HG02759 (cell line): ENCODE results near the gene CYP4A22.
"Not testable (repeated sequence)": the region's sequence is repeated elsewhere in the genome, so short reads cannot be mapped to it uniquely, and the experiment has no call there.

Experiments used
- ATAC-seq: cut with Tn5 transposase; IDR thresholded peaks from one replicate; pipeline ENCODE4 v1.9.1; 2021; ENCODE audit warnings: mild to moderate bottlenecking, moderate library complexity; ENCODE audit not compliant: unreplicated experiment

CYP4A22 gene

GRCh38 chr1:47137198-47137597 is at the start of gene CYP4A22:
Gene CYP4A22, plus strand, starts transcription at chr1:47137441. Its CDS starts 45 bp downstream, at chr1:47137486.
- ATAC-seq, result no peak

GRCh38 chr1:47089356-47089755 is 47.9 kb upstream of the CYP4A22 start:
- not testable (repeated sequence) for ATAC-seq

GRCh38 chr1:47091476-47091875 is 45.8 kb upstream of the CYP4A22 start:
- not testable (repeated sequence) for ATAC-seq

GRCh38 chr1:47104816-47105215 is 32.4 kb upstream of the CYP4A22 start:
- no peak for ATAC-seq

- ATAC-seq, result no peak
These were observed 30.4 kb upstream of the CYP4A22 start for GRCh38 chr1:47106792-47107191.

- ATAC-seq, result not testable (repeated sequence)
These were observed 29.2 kb upstream of the CYP4A22 start for GRCh38 chr1:47107851-47108574.

- not testable (repeated sequence) for ATAC-seq
These were observed 27.8 kb upstream of the CYP4A22 start for GRCh38 chr1:47109482-47109881.

- ATAC-seq, result no peak
These were observed 24.1 kb upstream of the CYP4A22 start for GRCh38 chr1:47113178-47113577.

GRCh38 chr1:47121039-47121438 is 16.2 kb upstream of the CYP4A22 start:
- not testable (repeated sequence) for ATAC-seq

- ATAC-seq, result not testable (repeated sequence)
These were observed 12.4 kb upstream of the CYP4A22 start for GRCh38 chr1:47124834-47125233.

GRCh38 chr1:47126997-47127396 is 10.2 kb upstream of the CYP4A22 start:
- not testable (repeated sequence) for ATAC-seq

GRCh38 chr1:47128221-47128620 is 9.0 kb upstream of the CYP4A22 start:
- no peak for ATAC-seq

- ATAC-seq, result not testable (repeated sequence)
These were observed 8.4 kb upstream of the CYP4A22 start for GRCh38 chr1:47128854-47129253.

- not testable (repeated sequence) for ATAC-seq
These were observed 7.6 kb upstream of the CYP4A22 start for GRCh38 chr1:47129489-47130230.

- ATAC-seq, result not testable (repeated sequence)
These were observed 4.6 kb upstream of the CYP4A22 start for GRCh38 chr1:47132665-47133064.

GRCh38 chr1:47137925-47138615 is 829 bp downstream of the CYP4A22 start:
- no peak for ATAC-seq

- not testable (repeated sequence) for ATAC-seq
These were observed 3.1 kb downstream of the CYP4A22 start for GRCh38 chr1:47140358-47140757.

- not testable (repeated sequence) for ATAC-seq
These were observed 6.4 kb downstream of the CYP4A22 start for GRCh38 chr1:47143654-47144053.

- ATAC-seq, result not testable (repeated sequence)
These were observed 9.3 kb downstream of the CYP4A22 start for GRCh38 chr1:47146495-47146894.

- ATAC-seq, result no peak
These were observed 10.0 kb downstream of the CYP4A22 start for GRCh38 chr1:47147047-47147785.

GRCh38 chr1:47149162-47149561 is 11.9 kb downstream of the CYP4A22 start:
- ATAC-seq, result not testable (repeated sequence)
